Stimulated activated naive CD8-positive, alpha-beta T cell treated with anti-CD3 and anti-CD28 coated beads, Interleukin-15, amount 100 ng/mL, for 72 hours (primary cell): Measurements from ENCODE around the gene TPP2.

Experiments used
- ATAC-seq: fragments of 150-1000 bp; cut with Tn5 transposase; 2 replicates; pipeline ENCODE4 v1.10.0; 2021; ENCODE audit warnings: mild to moderate bottlenecking, moderate library complexity
- DNase-seq, 2 donors: peaks; one replicate each; pipeline ENCODE4 v3.0.0; 2021 to 2022
- H3K27ac Mint-ChIP-seq, 2 donors: one replicate each; pipeline ENCODE4 v1.8.0; 2022; ENCODE audit warnings: mild to moderate bottlenecking in 2 of 2, mixed read lengths in 2 of 2, moderate library complexity in 2 of 2
- H3K27me3 Mint-ChIP-seq: one replicate; pipeline ENCODE4 v1.8.0; 2022; ENCODE audit warnings: mixed read lengths
- H3K4me1 Mint-ChIP-seq: one replicate; pipeline ENCODE4 v1.8.0; 2022; ENCODE audit warnings: mild to moderate bottlenecking, mixed read lengths
- H3K4me3 Mint-ChIP-seq, 2 donors: one replicate each; pipeline ENCODE4 v1.8.0; 2022; ENCODE audit warnings: mild to moderate bottlenecking in 2 of 2, mixed read lengths in 2 of 2, moderate library complexity in 1 of 2
- H3K9me3 Mint-ChIP-seq, 2 donors: one replicate each; pipeline ENCODE4 v1.8.0; 2022; ENCODE audit warnings: mixed read lengths in 2 of 2

TPP2 gene

GRCh38 chr13:102692491-102692826, 95.7 kb downstream of the TPP2 start:
- Mint-ChIP-seq H3K27me3 (peaks cover 19% of the 10 kb centered on the region), H3K4me1 (peaks cover 8% of the 10 kb centered on the region), H3K27ac (no peak overlapping the region), H3K9me3 (no peaks in the 10 kb centered on the region), H3K4me3 (no peak overlapping the region)
- ATAC-seq, result no peak
- no peak for DNase-seq

- ATAC-seq (no peak), DNase-seq (no peak)
- H3K27me3 Mint-ChIP-seq, result peaks cover 23% of the 10 kb centered on the region
- H3K4me1 Mint-ChIP-seq, result peaks cover 2% of the 10 kb centered on the region
- H3K27ac Mint-ChIP-seq, result no peak overlapping the region
- H3K4me3 Mint-ChIP-seq, result no peak overlapping the region
- peaks cover under 1 to 3% of the 10 kb centered on the region in 2 donors for H3K9me3 Mint-ChIP-seq
Measured at GRCh38 chr13:102693250-102693649, 96.5 kb downstream of the TPP2 start.

- H3K27me3 Mint-ChIP-seq, result peaks cover 29% of the 10 kb centered on the region
- peaks cover 5 to 8% of the 10 kb centered on the region in 2 donors for H3K9me3 Mint-ChIP-seq
- H3K4me1 Mint-ChIP-seq, result no peaks in the 10 kb centered on the region
- H3K27ac Mint-ChIP-seq, result no peak overlapping the region
- DNase-seq (no peak), ATAC-seq (no peak)
- H3K4me3 Mint-ChIP-seq, result no peak overlapping the region
Measured at GRCh38 chr13:102693776-102694175, 97.0 kb downstream of the TPP2 start.

GRCh38 chr13:102694937-102695336, 98.2 kb downstream of the TPP2 start, which contains the start of gene METTL21C:
Gene METTL21C, minus strand, starts transcription at chr13:102695044. Its CDS starts 546 bp downstream, at chr13:102694498.
- DNase-seq (no peak), ATAC-seq (no peak)
- Mint-ChIP-seq H3K4me1 (no peaks in the 10 kb centered on the region), H3K27me3 (peaks cover 29% of the 10 kb centered on the region), H3K27ac (peak within 1 kb of the TSS in 1 of 2 donors; percentile 16), H3K4me3 (no peak within 1 kb of the TSS), H3K9me3 (peaks cover 9 to 14% of the 10 kb centered on the region in 2 donors)

GRCh38 chr13:102696465-102696864, 99.7 kb downstream of the TPP2 start:
- Mint-ChIP-seq H3K27me3 (peaks cover 29% of the 10 kb centered on the region), H3K27ac (no peak overlapping the region), H3K9me3 (peaks cover 9 to 14% of the 10 kb centered on the region in 2 donors), H3K4me1 (no peaks in the 10 kb centered on the region), H3K4me3 (no peak overlapping the region)
- DNase-seq (no peak), ATAC-seq (no peak)

- DNase-seq, result no peak
- no peak for ATAC-seq
- H3K4me1 Mint-ChIP-seq, result no peaks in the 10 kb centered on the region
- H3K27ac Mint-ChIP-seq, result no peak overlapping the region
- H3K9me3 Mint-ChIP-seq, result peaks cover 9 to 14% of the 10 kb centered on the region in 2 donors
- H3K27me3 Mint-ChIP-seq, result peaks cover 29% of the 10 kb centered on the region
- no peak overlapping the region for H3K4me3 Mint-ChIP-seq
Measured at GRCh38 chr13:102697264-102697663, 100.5 kb downstream of the TPP2 start.

GRCh38 chr13:102697929-102698648, 101.3 kb downstream of the TPP2 start:
- DNase-seq (no peak), ATAC-seq (no peak)
- Mint-ChIP-seq H3K27ac (no peak overlapping the region), H3K4me1 (no peaks in the 10 kb centered on the region), H3K27me3 (peaks cover 29% of the 10 kb centered on the region), H3K9me3 (peaks cover 9 to 14% of the 10 kb centered on the region in 2 donors), H3K4me3 (no peak overlapping the region)

GRCh38 chr13:102698649-102698980, 101.8 kb downstream of the TPP2 start:
- Mint-ChIP-seq H3K27me3 (peaks cover 29% of the 10 kb centered on the region), H3K9me3 (peaks cover 9 to 14% of the 10 kb centered on the region in 2 donors), H3K4me1 (no peaks in the 10 kb centered on the region), H3K27ac (no peak overlapping the region), H3K4me3 (no peak overlapping the region)
- no peak for DNase-seq
- no peak for ATAC-seq

- Mint-ChIP-seq H3K4me3 (no peak overlapping the region), H3K4me1 (no peaks in the 10 kb centered on the region), H3K9me3 (peaks cover 9 to 14% of the 10 kb centered on the region in 2 donors), H3K27ac (no peak overlapping the region), H3K27me3 (peaks cover 26% of the 10 kb centered on the region)
- DNase-seq (no peak), ATAC-seq (no peak)
Measured at GRCh38 chr13:102699504-102699903, 102.7 kb downstream of the TPP2 start.

GRCh38 chr13:102700088-102701031, 103.6 kb downstream of the TPP2 start:
- no peaks in the 10 kb centered on the region for H3K4me1 Mint-ChIP-seq
- no peak for DNase-seq
- no peak for ATAC-seq
- peaks cover 17% of the 10 kb centered on the region for H3K27me3 Mint-ChIP-seq
- no peak overlapping the region for H3K27ac Mint-ChIP-seq
- peaks cover 9 to 14% of the 10 kb centered on the region in 2 donors for H3K9me3 Mint-ChIP-seq
- H3K4me3 Mint-ChIP-seq, result no peak overlapping the region

GRCh38 chr13:102701331-102701730, 104.5 kb downstream of the TPP2 start:
- Mint-ChIP-seq H3K27me3 (peaks cover 17% of the 10 kb centered on the region), H3K27ac (no peak overlapping the region), H3K4me3 (no peak overlapping the region), H3K4me1 (no peaks in the 10 kb centered on the region), H3K9me3 (peaks cover 9 to 14% of the 10 kb centered on the region in 2 donors)
- ATAC-seq (no peak), DNase-seq (no peak)

- Mint-ChIP-seq H3K9me3 (peaks cover 9 to 13% of the 10 kb centered on the region in 2 donors), H3K27ac (peak overlapping the region in 1 of 2 donors; percentile 4), H3K27me3 (peaks cover 6% of the 10 kb centered on the region), H3K4me1 (no peaks in the 10 kb centered on the region), H3K4me3 (no peak overlapping the region)
- DNase-seq (no peak), ATAC-seq (no peak)
Measured at GRCh38 chr13:102702965-102703725, 106.4 kb downstream of the TPP2 start.

GRCh38 chr13:102703726-102704035, 106.9 kb downstream of the TPP2 start:
- H3K27ac Mint-ChIP-seq, result no peak overlapping the region
- peaks cover under 1% of the 10 kb centered on the region for H3K27me3 Mint-ChIP-seq
- no peaks in the 10 kb centered on the region for H3K4me1 Mint-ChIP-seq
- ATAC-seq, result no peak
- no peak overlapping the region for H3K4me3 Mint-ChIP-seq
- no peak for DNase-seq
- peaks cover 4 to 7% of the 10 kb centered on the region in 2 donors for H3K9me3 Mint-ChIP-seq

GRCh38 chr13:102704238-102705058, 107.7 kb downstream of the TPP2 start:
- ATAC-seq, result no peak
- peaks cover 0 to 6% of the 10 kb centered on the region in 2 donors for H3K9me3 Mint-ChIP-seq
- no peak overlapping the region for H3K4me3 Mint-ChIP-seq

GRCh38 chr13:102707467-102707866, 110.7 kb downstream of the TPP2 start:
- no peak overlapping the region for H3K27ac Mint-ChIP-seq
- no peak overlapping the region for H3K4me3 Mint-ChIP-seq
- peaks cover 0 to 6% of the 10 kb centered on the region in 2 donors for H3K9me3 Mint-ChIP-seq
- ATAC-seq, result no peak
- DNase-seq, result no peak
- no peaks in the 10 kb centered on the region for H3K4me1 Mint-ChIP-seq
- no peaks in the 10 kb centered on the region for H3K27me3 Mint-ChIP-seq

More at GRCh38 chr13:102704238-102705058, 107.7 kb downstream of the TPP2 start:
- H3K27ac Mint-ChIP-seq, result no peak overlapping the region
- H3K4me1 Mint-ChIP-seq, result no peaks in the 10 kb centered on the region
- no peak for DNase-seq
- no peaks in the 10 kb centered on the region for H3K27me3 Mint-ChIP-seq
